ENCODE measurements around the gene TMEM18. TPM values are rescaled to one million over a fixed set of nuclear protein-coding genes. Genes with fewer than 3 reads are reported as not detected.
A peak's percentile ranks its signal among the peaks of the same experiment; 100 is the strongest.

Gene TMEM18
- total RNA-seq, 1 experiment from 2014 or later, result 30.7 TPM

DNA sequence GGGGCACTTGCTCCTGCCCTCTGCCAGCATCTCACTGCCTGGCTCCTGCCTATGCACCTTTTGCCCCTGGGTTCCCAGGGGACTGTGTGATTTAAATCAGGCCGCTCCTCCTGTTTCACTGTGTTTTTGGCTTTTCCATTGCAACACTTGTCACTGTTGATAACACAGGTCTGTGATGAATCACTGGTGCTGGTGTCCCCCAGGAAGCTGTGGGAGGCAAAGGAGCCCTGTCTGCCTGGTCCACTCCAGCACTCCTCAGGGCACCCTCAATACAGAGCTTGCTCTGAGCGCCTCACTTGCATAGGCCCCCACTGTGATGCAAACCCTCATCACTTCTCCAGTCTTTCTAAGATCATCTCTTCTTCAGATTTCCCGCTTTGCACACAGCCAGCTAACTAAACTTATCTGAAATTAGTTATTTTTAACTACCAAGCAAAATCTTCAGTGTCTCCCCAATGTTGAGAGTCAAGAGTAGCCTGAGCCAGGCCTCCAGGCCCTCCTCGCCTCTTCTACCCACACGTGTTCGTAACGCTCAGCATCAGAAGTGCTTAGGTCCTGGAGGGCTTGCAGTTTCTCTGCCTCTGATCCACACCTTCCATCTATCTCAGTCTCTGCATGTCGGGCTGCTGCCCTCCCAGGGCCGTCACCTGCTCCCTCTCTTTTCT lies 2.8 kb downstream of the TMEM18 start:
- H4K5ac ChIP-seq (ENCODE audit: insufficient read length, low read depth, low read length), result no peak overlapping the region
- no peaks in the 10 kb centered on the region for H3K9me3 ChIP-seq (ENCODE audit: control insufficient read depth, low read depth, low read length)
- H2BK12ac ChIP-seq (ENCODE audit: insufficient read length, low read depth, low read length), result no peak overlapping the region
- H3K14ac ChIP-seq (ENCODE audit: insufficient read depth, low read length), result no peak overlapping the region
- H3K79me1 ChIP-seq (ENCODE audit: insufficient read depth, low read depth, low read length, poor library complexity, severe bottlenecking), result peaks cover 3% of the 10 kb centered on the region
- no peak overlapping the region for H3K56ac ChIP-seq (ENCODE audit: insufficient read length, low read depth, low read length)
- peak overlapping the region in 1 of 3 experiments; percentile 19; a peak in 1 of 7 replicates for H3K27ac Mint-ChIP-seq
- H4K8ac ChIP-seq (replicated peaks; ENCODE audit: insufficient read length, low read depth, low read length), result no peak overlapping the region
- no peaks in the 10 kb centered on the region; the same call in 1 of the 2 replicates for H3K27me3 Mint-ChIP-seq (ENCODE audit: low read depth)
- peaks cover 15 to 36% (median 34%) of the 10 kb centered on the region in 3 experiments; a peak in 6 of 7 replicates for H3K36me3 Mint-ChIP-seq (ENCODE audit: insufficient read depth in 1 of 3, low read depth in 3 of 3)
- no peak overlapping the region for H2BK20ac ChIP-seq (ENCODE audit: low read depth, low read length, poor library complexity, severe bottlenecking)
- H3K27me3 ChIP-seq (ENCODE audit: insufficient read depth, low read length), result no peaks in the 10 kb centered on the region
- no peak overlapping the region for H3K9ac ChIP-seq (ENCODE audit: extremely low read depth, insufficient read length, low read length)
- peak overlapping the region in 1 of 2 experiments; percentile 0; a peak in 2 of 5 replicates for H3K4me3 Mint-ChIP-seq
- peaks cover 8% of the 10 kb centered on the region for H3K23me2 ChIP-seq (ENCODE audit: insufficient read length, low read depth, low read length, poor library complexity, severe bottlenecking)
- H3K4me1 ChIP-seq (ENCODE audit: insufficient read depth, low read length), result no peaks in the 10 kb centered on the region
- TF ChIP-seq, protein P1, sequence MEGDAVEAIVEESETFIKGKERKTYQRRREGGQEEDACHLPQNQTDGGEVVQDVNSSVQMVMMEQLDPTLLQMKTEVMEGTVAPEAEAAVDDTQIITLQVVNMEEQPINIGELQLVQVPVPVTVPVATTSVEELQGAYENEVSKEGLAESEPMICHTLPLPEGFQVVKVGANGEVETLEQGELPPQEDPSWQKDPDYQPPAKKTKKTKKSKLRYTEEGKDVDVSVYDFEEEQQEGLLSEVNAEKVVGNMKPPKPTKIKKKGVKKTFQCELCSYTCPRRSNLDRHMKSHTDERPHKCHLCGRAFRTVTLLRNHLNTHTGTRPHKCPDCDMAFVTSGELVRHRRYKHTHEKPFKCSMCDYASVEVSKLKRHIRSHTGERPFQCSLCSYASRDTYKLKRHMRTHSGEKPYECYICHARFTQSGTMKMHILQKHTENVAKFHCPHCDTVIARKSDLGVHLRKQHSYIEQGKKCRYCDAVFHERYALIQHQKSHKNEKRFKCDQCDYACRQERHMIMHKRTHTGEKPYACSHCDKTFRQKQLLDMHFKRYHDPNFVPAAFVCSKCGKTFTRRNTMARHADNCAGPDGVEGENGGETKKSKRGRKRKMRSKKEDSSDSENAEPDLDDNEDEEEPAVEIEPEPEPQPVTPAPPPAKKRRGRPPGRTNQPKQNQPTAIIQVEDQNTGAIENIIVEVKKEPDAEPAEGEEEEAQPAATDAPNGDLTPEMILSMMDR (conservative IDR thresholded peaks at IDR 0.05), result no peak
- H3T11ph ChIP-seq (ENCODE audit: low read length), result no peak overlapping the region
- H2BK120ac ChIP-seq (ENCODE audit: low read depth, low read length, poor library complexity, severe bottlenecking), result no peak overlapping the region
- peaks cover 4% of the 10 kb centered on the region; the same call in 1 of the 2 replicates for H3K79me2 ChIP-seq (ENCODE audit: insufficient read depth, low read length)
- no peaks in the 10 kb centered on the region; a peak in 1 of 5 replicates for H3K9me3 Mint-ChIP-seq
- H3K18ac ChIP-seq (ENCODE audit: insufficient read length, low read depth, low read length), result no peak overlapping the region
- no CpG with 5 or more reads among the region's 9 CpGs for WGBS (ENCODE audit: extremely low coverage, insufficient read length, low lambda C conversion rate)
- H2BK5ac ChIP-seq (ENCODE audit: insufficient read length, low read length), result no peak overlapping the region
- H3K4me2 ChIP-seq (ENCODE audit: insufficient read depth, insufficient read length, low read length), result no peak overlapping the region
- H2BK15ac ChIP-seq (ENCODE audit: low read depth, low read length), result no peak overlapping the region
- H3K4ac ChIP-seq (ENCODE audit: low read depth, low read length), result no peak overlapping the region
- no peak overlapping the region for H2AFZ ChIP-seq (ENCODE audit: low read length)
- no peak overlapping the region for H4K91ac ChIP-seq (ENCODE audit: insufficient read length, low read depth, low read length)
- H3K27ac ChIP-seq (ENCODE audit: insufficient read length, low read depth, low read length), result no peak overlapping the region
- peaks cover 33 to 36% of the 10 kb centered on the region in 2 experiments for H3K4me1 Mint-ChIP-seq
- no peak overlapping the region for H2AK5ac ChIP-seq (ENCODE audit: insufficient read length, low read length)
- H3K23ac ChIP-seq (ENCODE audit: insufficient read length, low read depth, low read length), result no peak overlapping the region
- DNase-seq, result no peak
- H4K20me1 ChIP-seq (ENCODE audit: control insufficient read depth, insufficient read depth, insufficient read length), result no peaks in the 10 kb centered on the region
